SU-DHL-6 (cell line): ENCODE results near the gene NUMB.

Experiments used
- H2AFZ ChIP-seq: fragments of 200-600 bp; sonication (generic); 2 replicates; pipeline ENCODE4 v1.6.1; 2014; ENCODE audit warnings: low read depth, mild to moderate bottlenecking, moderate library complexity, mixed read lengths, antibody characterized with exemption, low read length; ENCODE audit not compliant: severe bottlenecking
- H3F3A ChIP-seq: fragments of 200-600 bp; shearing (Covaris generic); 2 replicates; pipeline ENCODE4 v1.6.0; 2016; ENCODE audit warnings: antibody characterized with exemption, mild to moderate bottlenecking; ENCODE audit not compliant: insufficient read depth
- H3K27ac ChIP-seq: fragments of 200-600 bp; sonication (generic); 2 replicates; pipeline ENCODE4 v1.5.1; 2016; ENCODE audit warnings: low read depth, mild to moderate bottlenecking, low read length, moderate library complexity, mixed read lengths
- H3K27me3 ChIP-seq: fragments of 200-600 bp; sonication (generic), shearing (Covaris generic); 2 replicates; pipeline ENCODE4 v1.6.0; 2014; ENCODE audit warnings: mild to moderate bottlenecking, low read length
- H3K36me3 ChIP-seq: fragments of 200-600 bp; sonication (generic); 2 replicates; pipeline ENCODE4 v1.6.1; 2014; ENCODE audit warnings: mild to moderate bottlenecking, low read length, mixed read lengths
- H3K4me2 ChIP-seq: fragments of 300-600, 200-600 bp; shearing (Covaris generic), sonication (generic); 2 replicates; pipeline ENCODE4 v1.6.0; 2014; ENCODE audit warnings: low read length, low read depth, mild to moderate bottlenecking; ENCODE audit not compliant: poor library complexity, severe bottlenecking
- H3K4me3 ChIP-seq: fragments of 200-600 bp; sonication (generic); 2 replicates; pipeline ENCODE4 v1.5.1; 2014; ENCODE audit warnings: antibody characterized with exemption, low read length, mild to moderate bottlenecking, mixed read lengths; ENCODE audit not compliant: insufficient read depth, poor library complexity, severe bottlenecking
- H3K79me2 ChIP-seq: fragments of 200-600 bp; sonication (generic); 2 replicates; pipeline ENCODE4 v1.6.1; 2014; ENCODE audit warnings: mild to moderate bottlenecking, low read length, moderate library complexity; ENCODE audit not compliant: insufficient read depth
- H3K9ac ChIP-seq: fragments of 200-600 bp; sonication (generic); 2 replicates; pipeline ENCODE4 v1.7.0; 2014; ENCODE audit warnings: mild to moderate bottlenecking, low read length
- H3K9me2 ChIP-seq: fragments of 200-600 bp; sonication (generic); replicated peaks from 2 replicates; pipeline ENCODE4 v1.6.1; 2014; ENCODE audit warnings: low read length; ENCODE audit not compliant: insufficient read depth
- H3K9me3 ChIP-seq: fragments of 200-600 bp; sonication (generic); 2 replicates; pipeline ENCODE4 v1.6.1; 2014; ENCODE audit warnings: low read length, mixed read lengths; ENCODE audit not compliant: insufficient read depth
- H4K20me1 ChIP-seq: fragments of 200-600 bp; sonication (generic); 2 replicates; pipeline ENCODE4 v1.6.1; 2014; ENCODE audit warnings: low read depth, mild to moderate bottlenecking, antibody characterized with exemption, low read length, moderate library complexity, mixed read lengths
- CTCF ChIP-seq: fragments of 200-600 bp; sonication (generic); IDR thresholded peaks from one replicate; pipeline ENCODE4 v1.5.1; 2017; ENCODE audit warnings: antibody characterized with exemption, mild to moderate bottlenecking, low read length, moderate library complexity; ENCODE audit not compliant: insufficient read depth, poor library complexity, severe bottlenecking
- EZH2phosphoT487 ChIP-seq: fragments of 200-600 bp; sonication (generic), shearing (Covaris generic); conservative IDR thresholded peaks from 2 replicates; pipeline ENCODE4 v1.6.1; 2018; ENCODE audit warnings: mild to moderate bottlenecking, antibody characterized with exemption, low read length, moderate library complexity, mixed read lengths

NUMB gene

GRCh38 chr14:73437206-73437605 lies 21.1 kb downstream of the NUMB start:
- H3K79me2 ChIP-seq: peaks cover 15% of the 10 kb centered on the region; the same call in 1 of the 2 replicates

GRCh38 chr14:73432124-73432523 lies 26.2 kb downstream of the NUMB start:
- no peak overlapping the region for H3K27ac ChIP-seq
- no peak for TF ChIP-seq CTCF
- TF ChIP-seq EZH2phosphoT487: no peak
- H3K9ac ChIP-seq: no peak overlapping the region

More at GRCh38 chr14:73437206-73437605, 21.1 kb downstream of the NUMB start:
- Histone ChIP-seq H3K4me2 (no peak overlapping the region), H3K9ac (no peak overlapping the region), H3K9me3 (no peaks in the 10 kb centered on the region), H2AFZ (no peak overlapping the region), H3K4me3 (no peak overlapping the region), H4K20me1 (0 out of 2 replicates have a peak, but pooled peaks cover 7% of the 10 kb centered on the region), H3K36me3 (no peaks in the 10 kb centered on the region), H3K27me3 (no peaks in the 10 kb centered on the region), H3K27ac (no peak overlapping the region), H3K9me2 (no peaks in the 10 kb centered on the region), H3F3A (no peaks in the 10 kb centered on the region)
- TF ChIP-seq CTCF: no peak

GRCh38 chr14:73428353-73428824 lies 30.0 kb downstream of the NUMB start:
- Histone ChIP-seq H2AFZ (no peak overlapping the region), H3K27ac (no peak overlapping the region), H3K36me3 (no peaks in the 10 kb centered on the region), H3K27me3 (no peaks in the 10 kb centered on the region), H3K9ac (no peak overlapping the region), H4K20me1 (no peaks in the 10 kb centered on the region), H3K4me3 (no peak overlapping the region), H3K9me3 (no peaks in the 10 kb centered on the region), H3K79me2 (0 out of 2 replicates have a peak, but pooled peaks cover 3% of the 10 kb centered on the region), H3K9me2 (no peaks in the 10 kb centered on the region), H3K4me2 (no peak overlapping the region), H3F3A (0 out of 2 replicates have a peak, but pooled peaks cover 3% of the 10 kb centered on the region)
- TF ChIP-seq CTCF (no peak), EZH2phosphoT487 (no peak)

More at GRCh38 chr14:73432124-73432523, 26.2 kb downstream of the NUMB start:
- H3K79me2 ChIP-seq: peaks cover 7% of the 10 kb centered on the region; the same call in 1 of the 2 replicates
- H3K9me3 ChIP-seq: no peaks in the 10 kb centered on the region
- H3K4me3 ChIP-seq: no peak overlapping the region
- no peaks in the 10 kb centered on the region for H3K27me3 ChIP-seq
- H3K36me3 ChIP-seq: no peaks in the 10 kb centered on the region
- no peaks in the 10 kb centered on the region for H3K9me2 ChIP-seq
- 0 out of 2 replicates have a peak, but pooled peaks cover 3% of the 10 kb centered on the region for H3F3A ChIP-seq
- no peaks in the 10 kb centered on the region for H4K20me1 ChIP-seq
- no peak overlapping the region for H2AFZ ChIP-seq
- H3K4me2 ChIP-seq: no peak overlapping the region
